Endothelial cell (in vitro differentiated cells): ENCODE data around the gene CHRDL2. TPM values are rescaled to one million over a fixed set of nuclear protein-coding genes. Genes with fewer than 3 reads are reported as not detected.

ENCODE experiments used
- DNase-seq: peaks from one replicate; pipeline ENCODE4 v3.0.0; 2021; ENCODE audit warnings: low spot score
- H3K27ac Mint-ChIP-seq: one replicate; pipeline ENCODE4 v1.8.0; 2021; ENCODE audit warnings: mixed read lengths, inconsistent platforms; ENCODE audit not compliant: unreplicated experiment
- H3K27me3 Mint-ChIP-seq: one replicate; pipeline ENCODE4 v1.8.0; 2021; ENCODE audit warnings: mild to moderate bottlenecking, moderate library complexity, mixed read lengths, inconsistent platforms; ENCODE audit not compliant: unreplicated experiment
- H3K36me3 Mint-ChIP-seq: one replicate; pipeline ENCODE4 v1.8.0; 2021; ENCODE audit warnings: mild to moderate bottlenecking, low read depth, mixed read lengths, inconsistent platforms; ENCODE audit not compliant: unreplicated experiment
- H3K4me1 Mint-ChIP-seq: one replicate; pipeline ENCODE4 v1.8.0; 2021; ENCODE audit warnings: mild to moderate bottlenecking, mixed read lengths, inconsistent platforms; ENCODE audit not compliant: unreplicated experiment
- H3K4me3 Mint-ChIP-seq: one replicate; pipeline ENCODE4 v1.8.0; 2021; ENCODE audit warnings: mild to moderate bottlenecking, mixed read lengths, inconsistent platforms; ENCODE audit not compliant: unreplicated experiment
- H3K9me3 Mint-ChIP-seq: one replicate; pipeline ENCODE4 v1.8.0; 2021; ENCODE audit warnings: mixed read lengths, inconsistent platforms; ENCODE audit not compliant: unreplicated experiment
- total RNA-seq: library from RNA; stranded (reverse); fragmentation: NEBNext Ultra II Directional; extraction: Animal tissue kit (Norgen Biotek cat#: 25700); gene quantifications from one replicate; pipeline ENCODE4 v1.2.1, GENCODE V29; 2021; ENCODE audit not compliant: unreplicated experiment
- TF ChIP-seq, protein P1 (sequence below): fragments of 200-600 bp; sonication (generic); IDR thresholded peaks from one replicate; pipeline ENCODE4 v1.5.0; 2021; ENCODE audit warnings: antibody characterized with exemption; ENCODE audit not compliant: unreplicated experiment

CHRDL2 gene
- total RNA-seq, 1 donor from 2014 or later = 0.21 TPM

DNA sequence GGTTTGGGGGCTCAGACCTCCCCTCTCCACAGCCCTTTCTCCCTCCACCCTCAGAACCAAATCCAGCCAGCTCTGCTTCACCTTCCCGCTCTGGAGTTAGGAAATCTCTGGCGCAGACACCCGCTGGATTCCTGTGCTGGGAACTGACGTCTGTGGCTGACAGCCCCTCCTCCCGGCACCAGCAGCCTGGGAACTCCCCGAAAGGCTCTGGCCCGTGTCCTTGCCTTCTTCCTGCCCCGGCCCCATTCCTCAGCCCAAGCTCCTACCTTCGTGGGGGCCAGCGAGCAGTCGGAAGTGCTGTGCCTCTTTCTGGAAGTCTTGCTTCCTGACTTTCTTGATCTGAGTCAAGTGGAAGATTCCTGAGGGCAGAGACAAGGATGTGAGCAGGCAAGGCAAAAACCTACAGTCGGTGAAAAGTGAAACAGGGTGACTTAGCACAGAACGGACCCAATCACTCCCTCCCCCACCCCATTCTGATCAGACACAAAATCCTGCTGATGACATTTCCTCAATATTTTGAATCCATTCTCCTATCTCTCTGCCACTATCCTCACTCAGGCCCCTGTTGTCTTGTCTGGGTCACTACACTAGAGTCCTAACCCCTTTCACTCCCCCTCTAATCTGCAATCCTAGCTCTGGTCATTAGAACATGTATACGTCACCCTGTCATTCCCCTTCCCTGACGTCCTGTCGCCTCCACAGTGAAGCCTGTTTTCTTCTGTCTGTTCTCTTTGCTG is 34.1 kb downstream of the CHRDL2 start:
- Mint-ChIP-seq H3K36me3 (no peaks in the 10 kb centered on the region), H3K27me3 (peaks cover 8% of the 10 kb centered on the region), H3K9me3 (no peaks in the 10 kb centered on the region), H3K4me3 (peak overlapping the region; percentile 42), H3K4me1 (peaks cover 27% of the 10 kb centered on the region), H3K27ac (peak overlapping the region; percentile 74)
- TF ChIP-seq, protein P1, sequence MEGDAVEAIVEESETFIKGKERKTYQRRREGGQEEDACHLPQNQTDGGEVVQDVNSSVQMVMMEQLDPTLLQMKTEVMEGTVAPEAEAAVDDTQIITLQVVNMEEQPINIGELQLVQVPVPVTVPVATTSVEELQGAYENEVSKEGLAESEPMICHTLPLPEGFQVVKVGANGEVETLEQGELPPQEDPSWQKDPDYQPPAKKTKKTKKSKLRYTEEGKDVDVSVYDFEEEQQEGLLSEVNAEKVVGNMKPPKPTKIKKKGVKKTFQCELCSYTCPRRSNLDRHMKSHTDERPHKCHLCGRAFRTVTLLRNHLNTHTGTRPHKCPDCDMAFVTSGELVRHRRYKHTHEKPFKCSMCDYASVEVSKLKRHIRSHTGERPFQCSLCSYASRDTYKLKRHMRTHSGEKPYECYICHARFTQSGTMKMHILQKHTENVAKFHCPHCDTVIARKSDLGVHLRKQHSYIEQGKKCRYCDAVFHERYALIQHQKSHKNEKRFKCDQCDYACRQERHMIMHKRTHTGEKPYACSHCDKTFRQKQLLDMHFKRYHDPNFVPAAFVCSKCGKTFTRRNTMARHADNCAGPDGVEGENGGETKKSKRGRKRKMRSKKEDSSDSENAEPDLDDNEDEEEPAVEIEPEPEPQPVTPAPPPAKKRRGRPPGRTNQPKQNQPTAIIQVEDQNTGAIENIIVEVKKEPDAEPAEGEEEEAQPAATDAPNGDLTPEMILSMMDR = no peak
- peak; percentile 41 for DNase-seq

DNA sequence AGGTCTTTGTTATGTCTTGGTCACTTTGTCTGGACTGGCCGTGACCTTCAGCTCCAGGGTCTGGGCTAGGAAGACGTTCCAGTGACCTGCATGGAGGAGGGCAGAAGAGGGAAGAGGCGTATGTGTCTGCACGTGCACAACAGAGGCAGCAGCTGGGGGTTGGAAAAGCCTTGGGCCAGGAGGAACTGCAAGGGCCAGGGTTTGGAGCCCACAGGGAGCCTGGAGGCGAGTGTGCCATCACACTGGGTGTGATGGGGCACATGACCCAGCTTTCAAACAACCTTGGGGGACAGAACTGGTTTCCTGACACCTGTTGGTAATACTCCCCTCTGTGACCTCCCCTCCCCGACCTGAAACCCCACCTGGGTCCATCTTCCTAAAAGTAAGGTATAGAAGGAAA is 34.7 kb downstream of the CHRDL2 start:
- peak overlapping the region; percentile 75 for H3K27ac Mint-ChIP-seq
- H3K4me1 Mint-ChIP-seq = peaks cover 27% of the 10 kb centered on the region
- H3K36me3 Mint-ChIP-seq = no peaks in the 10 kb centered on the region
- H3K9me3 Mint-ChIP-seq = no peaks in the 10 kb centered on the region
- no peak for DNase-seq
- H3K4me3 Mint-ChIP-seq = no peak overlapping the region
- TF ChIP-seq, protein P1 = no peak
- peaks cover 8% of the 10 kb centered on the region for H3K27me3 Mint-ChIP-seq

DNA sequence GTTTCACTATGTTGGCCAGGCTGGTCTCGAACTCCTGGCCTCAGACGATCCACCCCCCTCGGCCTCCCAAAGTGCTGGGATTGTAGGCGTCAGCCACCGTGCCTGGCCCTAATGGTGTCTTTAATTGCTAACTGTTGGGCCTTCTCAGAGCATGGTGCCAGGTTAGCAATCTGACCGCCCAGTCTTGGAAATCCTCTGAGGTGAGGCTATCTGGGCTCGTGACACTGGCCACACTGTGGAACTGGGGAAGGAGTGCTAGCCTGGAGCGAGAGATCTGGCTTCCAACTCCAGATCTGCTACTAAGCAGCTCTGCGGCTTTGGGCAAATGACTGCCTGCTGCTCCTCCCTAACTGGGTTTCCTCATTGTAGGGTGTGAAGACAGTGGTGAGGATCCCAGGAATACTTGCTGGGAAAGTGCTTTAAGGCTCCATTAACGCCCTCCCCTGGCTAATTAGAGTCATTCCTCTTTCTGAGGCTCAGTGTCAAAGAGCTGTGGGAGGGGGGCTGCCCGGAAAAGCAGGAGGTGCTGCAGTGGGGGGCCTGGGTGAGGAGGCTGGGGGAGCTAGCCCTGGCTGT is 35.4 kb downstream of the CHRDL2 start:
- no peaks in the 10 kb centered on the region for H3K9me3 Mint-ChIP-seq
- DNase-seq = no peak
- TF ChIP-seq, protein P1 = no peak
- no peak overlapping the region for H3K4me3 Mint-ChIP-seq
- H3K36me3 Mint-ChIP-seq = no peaks in the 10 kb centered on the region
- H3K27me3 Mint-ChIP-seq = peaks cover 8% of the 10 kb centered on the region
- peaks cover 27% of the 10 kb centered on the region for H3K4me1 Mint-ChIP-seq
- H3K27ac Mint-ChIP-seq = no peak overlapping the region

DNA sequence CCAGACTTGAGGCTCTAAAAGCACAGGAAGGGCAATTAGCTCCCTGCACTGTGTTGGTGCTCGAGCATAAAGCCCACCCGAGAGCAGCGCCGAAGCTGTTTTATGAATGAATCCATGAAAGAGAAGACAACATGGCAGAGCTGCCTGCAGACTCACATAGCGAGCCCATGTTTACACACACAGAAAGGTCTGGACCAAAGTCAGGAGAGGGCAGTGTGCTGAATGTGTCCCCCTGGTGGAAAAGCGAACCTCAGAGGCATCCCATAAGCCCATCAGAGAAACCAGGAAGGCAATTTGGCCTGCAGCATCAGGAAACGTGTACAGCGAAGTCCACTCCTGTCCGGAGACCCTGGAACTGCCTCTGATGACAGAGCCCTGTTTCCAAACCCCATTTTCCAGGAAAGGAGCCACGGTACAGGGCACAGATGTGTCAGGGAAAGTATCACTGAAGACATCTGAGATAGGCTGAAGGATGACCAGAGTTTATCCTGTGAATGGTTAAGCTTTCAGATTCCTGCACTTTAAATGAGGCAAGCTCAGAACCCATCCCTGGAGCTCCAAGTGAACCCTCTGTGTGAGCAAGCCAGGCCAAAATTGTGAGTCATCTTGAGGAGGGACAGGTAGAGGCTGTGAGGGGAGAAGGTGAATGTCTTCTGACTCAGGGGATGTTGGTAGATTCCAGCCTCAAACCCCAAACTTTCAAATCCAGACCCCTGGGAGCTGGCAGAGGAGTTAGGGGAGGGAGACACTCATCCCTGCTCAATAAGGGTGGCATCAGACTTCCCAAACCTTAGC is 36.9 kb downstream of the CHRDL2 start:
- TF ChIP-seq, protein P1 = no peak
- Mint-ChIP-seq H3K4me3 (no peak overlapping the region), H3K36me3 (no peaks in the 10 kb centered on the region), H3K9me3 (no peaks in the 10 kb centered on the region), H3K4me1 (peaks cover 27% of the 10 kb centered on the region), H3K27ac (no peak overlapping the region), H3K27me3 (peaks cover 8% of the 10 kb centered on the region)
- no peak for DNase-seq
